Astrocyte (in vitro differentiated cells and primary cell): ENCODE results near the gene KCNMA1. TPM values are rescaled to one million over a fixed set of nuclear protein-coding genes. Genes with fewer than 3 reads are reported as not detected.

Experiments
- DNase-seq: peaks from one replicate; pipeline ENCODE4 v3.0.0-alpha.2; 2010; ENCODE audit warnings: low read depth
- FAIRE-seq: peaks from 2 replicates; lab custom pipeline; 2011; peaks lifted over from hg19 to GRCh38; lab: Jason Lieb, UNC
- H2AFZ ChIP-seq: 2 replicates; pipeline ENCODE4 v1.6.0; 2012; ENCODE audit warnings: low read depth, low read length, inconsistent platforms
- H3K27ac ChIP-seq: 2 replicates; pipeline ENCODE4 v1.5.1; 2011; ENCODE audit warnings: low read depth, low read length, inconsistent platforms
- H3K27me3 ChIP-seq: 2 replicates; pipeline ENCODE4 v1.6.0; 2011; ENCODE audit warnings: low read length, inconsistent platforms; ENCODE audit not compliant: insufficient read depth
- H3K36me3 ChIP-seq: 2 replicates; pipeline ENCODE4 v1.5.1; 2011; ENCODE audit warnings: low read length, inconsistent platforms; ENCODE audit not compliant: insufficient read depth
- H3K4me1 ChIP-seq: 2 replicates; pipeline ENCODE4 v1.5.1; 2011; ENCODE audit warnings: low read length, inconsistent platforms; ENCODE audit not compliant: insufficient read depth
- H3K4me2 ChIP-seq: 2 replicates; pipeline ENCODE4 v1.6.0; 2012; ENCODE audit warnings: low read length, inconsistent platforms
- H3K4me3 ChIP-seq: 2 replicates; pipeline ENCODE4 v1.5.1; 2011; ENCODE audit warnings: low read depth, mild to moderate bottlenecking, low read length, inconsistent platforms; ENCODE audit not compliant: insufficient read depth
- H3K79me2 ChIP-seq: 2 replicates; pipeline ENCODE4 v1.6.0; 2012; ENCODE audit warnings: mild to moderate bottlenecking, low read length, inconsistent platforms; ENCODE audit not compliant: insufficient read depth
- H3K9ac ChIP-seq: 2 replicates; pipeline ENCODE4 v1.6.0; 2012; ENCODE audit warnings: mild to moderate bottlenecking, low read length, inconsistent platforms
- H3K9me3 ChIP-seq: 2 replicates; pipeline ENCODE4 v1.5.1; 2012; ENCODE audit warnings: low read depth, mild to moderate bottlenecking, low read length, inconsistent platforms; ENCODE audit not compliant: insufficient read depth
- H4K20me1 ChIP-seq: 2 replicates; pipeline ENCODE4 v1.6.0; 2012; ENCODE audit warnings: low read length, inconsistent platforms; ENCODE audit not compliant: insufficient read depth
- H3K27ac Mint-ChIP-seq: one replicate; pipeline ENCODE4 v1.8.0; 2021; ENCODE audit warnings: mild to moderate bottlenecking, mixed read lengths; ENCODE audit not compliant: unreplicated experiment
- H3K27me3 Mint-ChIP-seq: one replicate; pipeline ENCODE4 v1.8.0; 2021; ENCODE audit warnings: low read depth, mixed read lengths; ENCODE audit not compliant: unreplicated experiment
- H3K36me3 Mint-ChIP-seq: one replicate; pipeline ENCODE4 v1.8.0; 2021; ENCODE audit warnings: low read depth, mixed read lengths; ENCODE audit not compliant: unreplicated experiment
- H3K4me1 Mint-ChIP-seq: one replicate; pipeline ENCODE4 v1.8.0; 2021; ENCODE audit warnings: low read depth, mixed read lengths; ENCODE audit not compliant: unreplicated experiment
- H3K4me3 Mint-ChIP-seq: one replicate; pipeline ENCODE4 v1.8.0; 2021; ENCODE audit warnings: mild to moderate bottlenecking, moderate library complexity, mixed read lengths; ENCODE audit not compliant: unreplicated experiment
- H3K9me3 Mint-ChIP-seq: one replicate; pipeline ENCODE4 v1.8.0; 2021; ENCODE audit warnings: mild to moderate bottlenecking, mixed read lengths; ENCODE audit not compliant: unreplicated experiment
- EZH2 ChIP-seq: IDR thresholded peaks from 2 replicates; pipeline ENCODE4 v1.6.1; 2012; ENCODE audit warnings: mild to moderate bottlenecking, low read length, inconsistent platforms; ENCODE audit not compliant: insufficient read depth
- total RNA-seq: library from RNA; stranded (reverse); gene quantifications from 2 replicates; pipeline ENCODE4 v1.2.1, GENCODE V29; 2021
- TF ChIP-seq, protein P1 (sequence below): IDR thresholded peaks from 2 replicates; pipeline ENCODE4 v1.5.1; 2011; ENCODE audit warnings: low read depth, mild to moderate bottlenecking, inconsistent platforms, low read length, moderate library complexity; ENCODE audit not compliant: insufficient read depth

Gene KCNMA1
- total RNA-seq, 1 donor from 2014 or later: 45.8 TPM

DNA sequence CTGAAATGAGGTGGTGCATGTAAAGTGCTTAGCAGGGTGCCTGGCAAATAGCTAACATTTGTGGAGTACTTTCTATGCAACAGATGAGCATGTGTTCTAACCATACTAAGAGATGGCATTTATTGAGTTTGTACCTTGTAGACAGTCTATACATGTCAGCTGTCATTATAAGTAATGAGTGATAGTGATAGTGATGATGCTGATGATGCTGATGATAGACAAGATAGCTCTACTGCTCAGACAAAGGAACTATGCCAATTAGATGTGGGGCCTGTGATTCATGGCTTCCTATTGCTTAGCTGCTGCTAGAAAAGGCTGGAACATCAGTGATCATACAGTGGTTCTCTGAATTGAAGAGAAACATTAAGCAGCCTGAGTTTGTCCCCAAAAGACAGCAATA is 585.8 kb downstream of the KCNMA1 start:
- FAIRE-seq: no peak
- Histone ChIP-seq H3K4me1 (peaks cover 5% of the 10 kb centered on the region), H3K27ac (no peak overlapping the region), H2AFZ (no peak overlapping the region), H3K27me3 (no peaks in the 10 kb centered on the region), H3K9me3 (no peaks in the 10 kb centered on the region), H3K4me3 (no peak overlapping the region), H3K4me2 (no peak overlapping the region), H3K36me3 (no peaks in the 10 kb centered on the region), H3K9ac (no peak overlapping the region), H4K20me1 (no peaks in the 10 kb centered on the region), H3K79me2 (no peaks in the 10 kb centered on the region)
- Mint-ChIP-seq H3K36me3 (peaks cover 3% of the 10 kb centered on the region), H3K4me1 (peaks cover 9% of the 10 kb centered on the region), H3K4me3 (no peak overlapping the region), H3K27ac (no peak overlapping the region), H3K27me3 (no peaks in the 10 kb centered on the region), H3K9me3 (no peaks in the 10 kb centered on the region)
- TF ChIP-seq, protein P1, sequence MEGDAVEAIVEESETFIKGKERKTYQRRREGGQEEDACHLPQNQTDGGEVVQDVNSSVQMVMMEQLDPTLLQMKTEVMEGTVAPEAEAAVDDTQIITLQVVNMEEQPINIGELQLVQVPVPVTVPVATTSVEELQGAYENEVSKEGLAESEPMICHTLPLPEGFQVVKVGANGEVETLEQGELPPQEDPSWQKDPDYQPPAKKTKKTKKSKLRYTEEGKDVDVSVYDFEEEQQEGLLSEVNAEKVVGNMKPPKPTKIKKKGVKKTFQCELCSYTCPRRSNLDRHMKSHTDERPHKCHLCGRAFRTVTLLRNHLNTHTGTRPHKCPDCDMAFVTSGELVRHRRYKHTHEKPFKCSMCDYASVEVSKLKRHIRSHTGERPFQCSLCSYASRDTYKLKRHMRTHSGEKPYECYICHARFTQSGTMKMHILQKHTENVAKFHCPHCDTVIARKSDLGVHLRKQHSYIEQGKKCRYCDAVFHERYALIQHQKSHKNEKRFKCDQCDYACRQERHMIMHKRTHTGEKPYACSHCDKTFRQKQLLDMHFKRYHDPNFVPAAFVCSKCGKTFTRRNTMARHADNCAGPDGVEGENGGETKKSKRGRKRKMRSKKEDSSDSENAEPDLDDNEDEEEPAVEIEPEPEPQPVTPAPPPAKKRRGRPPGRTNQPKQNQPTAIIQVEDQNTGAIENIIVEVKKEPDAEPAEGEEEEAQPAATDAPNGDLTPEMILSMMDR: no peak
- no peak for TF ChIP-seq EZH2
- no peak for DNase-seq

DNA sequence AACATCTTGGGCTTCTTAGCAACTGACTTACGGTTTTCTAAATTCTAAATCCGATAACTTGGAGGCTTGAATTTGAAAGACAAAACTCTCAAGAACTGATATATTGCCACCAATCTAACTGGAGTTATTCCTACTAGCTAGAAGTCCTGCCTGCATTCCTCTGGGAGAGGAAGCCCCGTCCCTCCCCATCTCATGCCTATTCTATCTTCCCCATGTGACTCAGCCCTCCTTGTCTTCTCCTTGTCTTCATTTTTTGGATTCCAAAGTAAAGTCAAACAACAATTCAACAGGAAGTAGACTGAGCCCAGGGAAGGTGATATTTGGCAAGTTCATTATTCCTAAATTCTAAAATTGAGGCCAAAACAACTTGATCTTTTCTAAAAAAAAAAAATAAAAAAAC is 587.7 kb downstream of the KCNMA1 start:
- Histone ChIP-seq H3K9me3 (no peaks in the 10 kb centered on the region), H3K27me3 (no peaks in the 10 kb centered on the region), H4K20me1 (no peaks in the 10 kb centered on the region), H3K27ac (no peak overlapping the region), H2AFZ (no peak overlapping the region), H3K4me3 (no peak overlapping the region), H3K4me1 (peaks cover 5% of the 10 kb centered on the region), H3K4me2 (no peak overlapping the region), H3K9ac (no peak overlapping the region), H3K79me2 (no peaks in the 10 kb centered on the region), H3K36me3 (no peaks in the 10 kb centered on the region)
- no peak for FAIRE-seq
- peak; percentile 48 for DNase-seq
- no peak for TF ChIP-seq EZH2
- TF ChIP-seq, protein P1: no peak
- peaks cover 3% of the 10 kb centered on the region for H3K36me3 Mint-ChIP-seq
- H3K27ac Mint-ChIP-seq: peak overlapping the region; percentile 1
- peaks cover 9% of the 10 kb centered on the region for H3K4me1 Mint-ChIP-seq
- no peaks in the 10 kb centered on the region for H3K9me3 Mint-ChIP-seq
- H3K27me3 Mint-ChIP-seq: no peaks in the 10 kb centered on the region
- H3K4me3 Mint-ChIP-seq: no peak overlapping the region

DNA sequence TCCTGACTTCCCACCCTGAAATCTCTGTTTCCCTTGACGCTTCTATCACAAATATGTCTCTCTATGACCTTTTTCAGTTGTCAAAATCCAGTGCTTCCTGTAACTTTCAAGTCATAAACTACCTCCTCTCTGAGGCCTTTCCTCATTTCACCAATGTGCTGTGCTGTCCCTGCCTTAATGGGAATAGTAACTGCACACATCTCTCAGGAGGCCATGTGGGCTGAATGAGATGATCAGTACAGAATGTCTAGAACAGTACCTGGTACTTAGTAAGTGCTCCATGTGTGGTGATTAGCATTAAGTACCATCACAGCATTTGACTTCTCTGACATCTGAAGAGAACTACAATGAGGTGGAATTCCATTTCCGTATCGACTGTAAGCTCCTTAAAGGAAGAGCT is 588.5 kb downstream of the KCNMA1 start:
- no peaks in the 10 kb centered on the region for H3K27me3 ChIP-seq
- no peaks in the 10 kb centered on the region for H4K20me1 ChIP-seq
- H3K36me3 ChIP-seq: no peaks in the 10 kb centered on the region
- H3K79me2 ChIP-seq: no peaks in the 10 kb centered on the region
- Mint-ChIP-seq H3K9me3 (no peaks in the 10 kb centered on the region), H3K36me3 (peaks cover 3% of the 10 kb centered on the region), H3K4me3 (no peak overlapping the region), H3K27ac (no peak overlapping the region), H3K4me1 (peaks cover 9% of the 10 kb centered on the region), H3K27me3 (no peaks in the 10 kb centered on the region)
- no peak for DNase-seq
- H3K4me3 ChIP-seq: no peak overlapping the region
- FAIRE-seq: no peak
- H3K4me1 ChIP-seq: peaks cover 5% of the 10 kb centered on the region
- H3K27ac ChIP-seq: no peak overlapping the region
- TF ChIP-seq, protein P1: no peak
- no peak for TF ChIP-seq EZH2
- no peak overlapping the region for H2AFZ ChIP-seq
- no peak overlapping the region for H3K4me2 ChIP-seq
- no peaks in the 10 kb centered on the region for H3K9me3 ChIP-seq
- no peak overlapping the region for H3K9ac ChIP-seq
